ENCODE data around the gene TUB.

- TF ChIP-seq SIN3A (IDR thresholded peaks at IDR 0.05; ENCODE audit: borderline replicate concordance, insufficient read depth, low read length) (no peak), POLR2AphosphoS5 (IDR thresholded peaks at IDR 0.05; ENCODE audit: low read depth, low read length) (no peak), REST (IDR thresholded peaks at IDR 0.05; ENCODE audit: insufficient read depth in 1 of 2, low read depth in 2 of 2, low read length in 2 of 2) (no peak)
These were observed 17.9 kb downstream of the TUB start for GRCh38 chr11:8098879-8099278.

All from PFSK-1 (cell line).